K562 (cell line): ENCODE results near the gene PPP1R36. TPM values are rescaled to one million over a fixed set of nuclear protein-coding genes. Genes with fewer than 3 reads are reported as not detected.

Experiments
- ATAC-seq: fragments of 200-7000 bp; cut with Tn5 transposase; 3 replicates; pipeline ENCODE4 v1.9.1; 2020; ENCODE audit warnings: moderate library complexity
- BruUV-seq: library from RNA; stranded (reverse); fragments of 400-500 nt; replicated peaks from 2 replicates; lab custom pipeline; 2021; lab: Mats Ljungman, UMichigan
- CTCF ChIA-PET: fragments of 300-600 bp; formaldehyde crosslinking; extraction: SDS; loops from one replicate; lab custom pipeline; 2021; ENCODE audit warnings: low intra/inter-chr PET ratio; lab: Yijun Ruan, JAX
- POLR2A ChIA-PET: fragments of 300-600, 350-650 bp; sonication (Branson Sonifier 250); formaldehyde crosslinking; extraction: SDS; loops from one replicate; lab custom pipeline; 2021; ENCODE audit warnings: antibody characterized with exemption, inconsistent platforms; lab: Yijun Ruan, JAX
- DNase-seq, 4 experiments: peaks; one replicate each; pipeline versions ENCODE4 v3.0.0 to v3.0.0-alpha.2; 2011 to 2018; ENCODE audit warnings: low spot score in 3 of 4, mixed read lengths in 3 of 4; ENCODE audit errors: extremely low read depth in 1 of 4
- FAIRE-seq: peaks from 2 replicates; lab custom pipeline; 2011; peaks lifted over from hg19 to GRCh38; lab: Jason Lieb, UNC
- H2AFZ ChIP-seq: 2 replicates; pipeline ENCODE4 v1.6.0; 2011; ENCODE audit warnings: low read depth, low read length, control low read depth, inconsistent platforms
- H3K27ac ChIP-seq: fragments of 200-600 bp; 3 replicates; pipeline ENCODE4 v1.8.0; 2011; ENCODE audit warnings: low read depth, mild to moderate bottlenecking, control low read depth, inconsistent platforms, low read length, moderate library complexity, mixed read lengths; ENCODE audit errors: extremely low read depth
- H3K27me3 ChIP-seq, 2 experiments: fragments of 300-600 bp in 1 of 2; 2 replicates in 1 of 2; 3 replicates in 1 of 2; pipeline versions ENCODE4 v1.6.0 to v1.8.0; 2011; ENCODE audit warnings: inconsistent platforms in 2 of 2, low read length in 2 of 2, mild to moderate bottlenecking in 1 of 2, mixed read lengths in 1 of 2, moderate library complexity in 1 of 2; ENCODE audit not compliant: control insufficient read depth in 2 of 2, insufficient read depth in 2 of 2
- H3K36me3 ChIP-seq: fragments of 300-600 bp; 3 replicates; pipeline ENCODE4 v1.8.0; 2011; ENCODE audit warnings: mild to moderate bottlenecking, low read length, inconsistent platforms; ENCODE audit not compliant: control insufficient read depth, insufficient read depth
- H3K4me1 ChIP-seq, 2 experiments: fragments of 200-600 bp in 1 of 2; replicated peaks in 1 of 2; 2 replicates in 1 of 2; 3 replicates in 1 of 2; pipeline versions ENCODE4 v1.5.1 to v1.8.0; 2011; ENCODE audit warnings: inconsistent platforms in 2 of 2, low read length in 2 of 2, mild to moderate bottlenecking in 1 of 2, mixed read lengths in 1 of 2, moderate library complexity in 1 of 2; ENCODE audit not compliant: control insufficient read depth in 2 of 2, insufficient read depth in 2 of 2
- H3K4me2 ChIP-seq: 2 replicates; pipeline ENCODE4 v1.6.1; 2011; ENCODE audit warnings: low read length, control low read depth, inconsistent platforms, mixed read lengths; ENCODE audit not compliant: insufficient read depth
- H3K4me3 ChIP-seq: fragments of 200-600 bp; sonication (generic), shearing (Covaris generic); 2 replicates; pipeline ENCODE4 v1.5.1; 2016; ENCODE audit warnings: control low read depth, inconsistent platforms
- H3K79me2 ChIP-seq: fragments of 200-600 bp; 3 replicates; pipeline ENCODE4 v1.8.0; 2011; ENCODE audit warnings: low read length, inconsistent platforms; ENCODE audit not compliant: control insufficient read depth, insufficient read depth
- H3K9ac ChIP-seq, 2 experiments: 2 replicates each; pipeline versions ENCODE4 v1.6.0 to v1.6.1; 2011; ENCODE audit warnings: low read depth in 2 of 2, low read length in 2 of 2, control low read depth in 1 of 2, inconsistent platforms in 1 of 2, mild to moderate bottlenecking in 1 of 2, mixed read lengths in 1 of 2; ENCODE audit not compliant: insufficient read depth in 1 of 2
- H3K9me1 ChIP-seq: one replicate; pipeline ENCODE4 v1.6.0; 2011; ENCODE audit warnings: inconsistent platforms, mild to moderate bottlenecking, low read length, moderate library complexity; ENCODE audit not compliant: control insufficient read depth, insufficient read depth
- H3K9me3 ChIP-seq: replicated peaks from 2 replicates; pipeline ENCODE4 v1.5.1; 2011; ENCODE audit warnings: low read depth, low read length, inconsistent platforms; ENCODE audit not compliant: control insufficient read depth, insufficient read depth
- H4K20me1 ChIP-seq: replicated peaks from 2 replicates; pipeline ENCODE4 v1.6.1; 2011; ENCODE audit warnings: low read length, inconsistent platforms, mixed read lengths; ENCODE audit not compliant: control insufficient read depth, insufficient read depth
- DDX20 ChIP-seq: fragments of 450-650 bp; IDR thresholded peaks from 2 replicates; pipeline ENCODE4 v1.6.1; 2016; ENCODE audit warnings: missing genetic modification characterization, low read depth, mild to moderate bottlenecking, missing compliant biosample characterization, moderate library complexity
- ELK1 ChIP-seq: sonication (generic); formaldehyde crosslinking; IDR thresholded peaks from 2 replicates; pipeline ENCODE4 v1.8.1; 2022; ENCODE audit warnings: missing genetic modification reagents
- FOXP4 ChIP-seq: sonication (generic); formaldehyde crosslinking; IDR thresholded peaks from 2 replicates; pipeline ENCODE4 v1.8.0; 2022; ENCODE audit warnings: mild to moderate bottlenecking, missing genetic modification reagents, borderline replicate concordance
- GABPB2 ChIP-seq: fragments of 250-450 bp; sonication (Bioruptor Pico); conservative IDR thresholded peaks from 2 replicates; pipeline ENCODE4 v1.5.1; 2021; ENCODE audit warnings: mild to moderate bottlenecking
- HNRNPLL ChIP-seq: fragments of 200-400 bp; formaldehyde crosslinking; IDR thresholded peaks from 2 replicates; pipeline ENCODE4 v1.6.1; 2017; ENCODE audit warnings: low read length, low read depth, mild to moderate bottlenecking; ENCODE audit not compliant: poor library complexity, severe bottlenecking
- HNRNPUL1 ChIP-seq: fragments of 200-400 bp; formaldehyde crosslinking; IDR thresholded peaks from 2 replicates; pipeline ENCODE4 v1.6.1; 2017; ENCODE audit warnings: low read length
- MITF ChIP-seq: IDR thresholded peaks from 2 replicates; pipeline ENCODE4 v1.6.1; 2014; ENCODE audit warnings: antibody characterized with exemption
- ZFP36 ChIP-seq: fragments of 150-350 bp; IDR thresholded peaks from 2 replicates; pipeline ENCODE4 v1.6.1; 2018; ENCODE audit warnings: low read length, low read depth; ENCODE audit not compliant: partially characterized antibody
- ZNF197 ChIP-seq: fragments of 200-800 bp; sonication (Bioruptor generic); IDR thresholded peaks from 2 replicates; pipeline ENCODE4 v1.6.1; 2016; ENCODE audit warnings: low read depth, missing genetic modification characterization, missing compliant biosample characterization
- ZZZ3 ChIP-seq: fragments of 450-650 bp; IDR thresholded peaks from 2 replicates; pipeline ENCODE4 v1.6.1; 2016; ENCODE audit warnings: antibody characterized with exemption, mild to moderate bottlenecking, moderate library complexity
- WGBS: fragments of 100-300 bp; shearing (Covaris generic); methylation state at CpG from one replicate; pipeline ENCODE4 v1.1.6; 2016; ENCODE audit warnings: low coverage, mixed read lengths; ENCODE audit not compliant: insufficient coverage; ENCODE audit errors: missing lambda C conversion rate; 5-methylcytosine and 5-hydroxymethylcytosine counted together
- in situ Hi-C: fragments of 300-500 bp; cut with MboI; formaldehyde crosslinking; loops from 4 replicates; pipeline ENCODE4 v1.15.0; 2018; ENCODE audit warnings: inconsistent platforms, mixed read lengths
- intact Hi-C: fragments of 100-400 bp; cut with micrococcal nuclease; formaldehyde crosslinking; loops from 2 replicates; pipeline ENCODE4 v1.14.2; 2022
- polyA plus RNA-seq, 8 experiments: library from polyadenylated mRNA; depleted of rRNA in 4 of 8; stranded (reverse) in 5 of 8; unstranded in 3 of 8; fragments of >200 nt; fragmentation: Nextera tagmentation in 2 of 8; fragmentation: Illumina TruSeq in 1 of 8; extraction: Ambion mirVana in 2 of 8; extraction: Trizol in 1 of 8; gene quantifications; 2 replicates each; pipeline versions ENCODE4 v1.2.1 to v1.2.3, GENCODE V29; 2011 to 2014; ENCODE audit warnings: inconsistent platforms in 1 of 8, missing spikeins in 1 of 8
- total RNA-seq, 7 experiments: library from RNA; depleted of rRNA in 6 of 7; stranded (reverse); fragments of >200 nt in 6 of 7; fragmentation: Illumina TruSeq in 2 of 7; extraction: Trizol in 2 of 7; gene quantifications; 2 replicates each; pipeline versions ENCODE4 v1.2.1 to v1.2.3, GENCODE V29; 2011 to 2021; ENCODE audit warnings: low replicate concordance in 1 of 7

Gene PPP1R36
- total and polyA plus RNA-seq, 9 of the 15 experiments (the other 6 are each of a cell fraction or from before 2014, with no cell fraction given), result 0.29 TPM; not detected in 8

- DNase-seq, result no peak
- FAIRE-seq, result no peak
- H3K9me1 ChIP-seq, result no peaks in the 10 kb centered on the region
- H3K27ac ChIP-seq, result no peak overlapping the region
- ChIA-PET POLR2A (no interaction called here), CTCF (no interaction called here)
- BruUV-seq, result no TSS peak
- H3K4me2 ChIP-seq, result no peak overlapping the region
- in situ Hi-C loops, result no loop called here
- no peak overlapping the region for H3K4me3 ChIP-seq
- H2AFZ ChIP-seq, result no peak overlapping the region
- no peaks in the 10 kb centered on the region for H4K20me1 ChIP-seq
- H3K27me3 ChIP-seq, result no peaks in the 10 kb centered on the region
- no peak for ATAC-seq
- H3K4me1 ChIP-seq, result peaks cover 18 to 25% of the 10 kb centered on the region in 2 experiments
- H3K79me2 ChIP-seq, result peaks cover 15% of the 10 kb centered on the region; the same call in 2 of the 3 replicates
- no peaks in the 10 kb centered on the region; the same call in 2 of the 3 replicates for H3K36me3 ChIP-seq
- H3K9ac ChIP-seq, result no peak overlapping the region
- intact Hi-C loops, result no loop called here
- no peaks in the 10 kb centered on the region for H3K9me3 ChIP-seq
- WGBS, result 85% methylated on average over 1 of the region's 1 CpG
- TF ChIP-seq ELK1 (CRISPR knock-in tag), result no peak
- TF ChIP-seq HNRNPLL, result no peak
- no peak for TF ChIP-seq GABPB2
- TF ChIP-seq ZNF197 (CRISPR knock-in tag), result no peak
- TF ChIP-seq FOXP4 (CRISPR knock-in tag), result no peak
- TF ChIP-seq ZZZ3, result no peak
- TF ChIP-seq ZFP36, result no peak
- TF ChIP-seq MITF, result no peak
- no peak for TF ChIP-seq HNRNPUL1
- TF ChIP-seq DDX20 (tag), result no peak
These were observed 49.7 kb upstream of the PPP1R36 start for GRCh38 chr14:64500088-64500487.
